Liver (tissue), 9 donors: ENCODE measurements around the gene PTPRN2. TPM values are rescaled to one million over a fixed set of nuclear protein-coding genes. Genes with fewer than 3 reads are reported as not detected.

Experiments used
- DNase-seq: peaks from one replicate; pipeline ENCODE4 v3.0.0-alpha.2; 2017; ENCODE audit warnings: low spot score
- H3K27ac ChIP-seq, 2 donors: one replicate each; pipeline ENCODE4 v1.7.0; 2013; ENCODE audit warnings: inconsistent platforms in 2 of 2, low read length in 2 of 2, control low read depth in 1 of 2, low read depth in 1 of 2, mild to moderate bottlenecking in 1 of 2
- H3K27me3 ChIP-seq, 4 donors: one replicate each; pipeline versions ENCODE4 v1.6.1 to v1.7.0; 2013; ENCODE audit warnings: low read length in 3 of 4, inconsistent platforms in 1 of 4, mild to moderate bottlenecking in 1 of 4, moderate library complexity in 1 of 4; ENCODE audit not compliant: control insufficient read depth in 4 of 4, insufficient read depth in 4 of 4
- H3K36me3 ChIP-seq, 4 donors: one replicate each; pipeline versions ENCODE4 v1.6.1 to v1.7.0; 2013; ENCODE audit warnings: low read length in 3 of 4, mild to moderate bottlenecking in 3 of 4, low read depth in 1 of 4, moderate library complexity in 1 of 4; ENCODE audit not compliant: control insufficient read depth in 4 of 4, insufficient read depth in 3 of 4
- H3K4me1 ChIP-seq, 4 donors: one replicate each; pipeline versions ENCODE4 v1.6.1 to v1.7.0; 2013; ENCODE audit warnings: low read length in 3 of 4, mild to moderate bottlenecking in 3 of 4, moderate library complexity in 1 of 4; ENCODE audit not compliant: control insufficient read depth in 4 of 4, insufficient read depth in 4 of 4
- H3K4me3 ChIP-seq, 3 donors: one replicate each; pipeline versions ENCODE4 v1.6.1 to v1.7.0; 2013; ENCODE audit warnings: low read length in 3 of 3, control low read depth in 1 of 3, low read depth in 1 of 3, mild to moderate bottlenecking in 1 of 3
- H3K9ac ChIP-seq, 2 donors: one replicate each; pipeline ENCODE4 v1.7.0; 2013; ENCODE audit warnings: low read length in 2 of 2, mild to moderate bottlenecking in 2 of 2, moderate library complexity in 2 of 2, control low read depth in 1 of 2, low read depth in 1 of 2
- H3K9me3 ChIP-seq, 4 donors: one replicate each; pipeline versions ENCODE4 v1.6.1 to v1.7.0; 2013; ENCODE audit warnings: low read length in 3 of 4; ENCODE audit not compliant: control insufficient read depth in 4 of 4
- ATF3 ChIP-seq: IDR thresholded peaks from 2 replicates; pipeline ENCODE4 v1.6.1; 2016; ENCODE audit warnings: antibody characterized with exemption
- CTCF ChIP-seq: fragments of 150-350 bp; IDR thresholded peaks from 2 replicates; pipeline ENCODE4 v1.5.1; 2017; ENCODE audit warnings: improper control_type of control experiment, low read depth, low read length; ENCODE audit not compliant: missing input control
- EGR1 ChIP-seq, 2 donors: IDR thresholded peaks; 2 replicates each; pipeline ENCODE4 v1.6.1; 2016 to 2018; ENCODE audit warnings: antibody characterized with exemption in 2 of 2, low read depth in 2 of 2
- FOXA1 ChIP-seq: IDR thresholded peaks from 2 replicates; pipeline ENCODE4 v1.6.1; 2016; ENCODE audit warnings: antibody characterized with exemption
- FOXA2 ChIP-seq: IDR thresholded peaks from 2 replicates; pipeline ENCODE4 v1.6.1; 2016; ENCODE audit warnings: antibody characterized with exemption
- GABPA ChIP-seq, 2 donors: IDR thresholded peaks in 1 of 2; conservative IDR thresholded peaks in 1 of 2; 2 replicates each; pipeline ENCODE4 v1.6.1; 2016; ENCODE audit warnings: antibody characterized with exemption in 2 of 2, mild to moderate bottlenecking in 1 of 2, moderate library complexity in 1 of 2
- MAX ChIP-seq: IDR thresholded peaks from 2 replicates; pipeline ENCODE4 v1.6.1; 2016; ENCODE audit warnings: antibody characterized with exemption
- NR2F2 ChIP-seq: IDR thresholded peaks from 2 replicates; pipeline ENCODE4 v1.6.1; 2016; ENCODE audit warnings: antibody characterized with exemption
- RAD21 ChIP-seq, 2 donors: IDR thresholded peaks; 2 replicates each; pipeline ENCODE4 v1.6.1; 2016; ENCODE audit warnings: antibody characterized with exemption in 2 of 2, mild to moderate bottlenecking in 2 of 2
- REST ChIP-seq: IDR thresholded peaks from 2 replicates; pipeline ENCODE4 v1.6.1; 2016; ENCODE audit warnings: antibody characterized with exemption, mild to moderate bottlenecking
- RXRA ChIP-seq, 2 donors: IDR thresholded peaks; 2 replicates each; pipeline ENCODE4 v1.6.1; 2017 to 2018; ENCODE audit warnings: antibody characterized with exemption in 2 of 2, mild to moderate bottlenecking in 1 of 2
- SP1 ChIP-seq: IDR thresholded peaks from 2 replicates; pipeline ENCODE4 v1.6.1; 2018; ENCODE audit warnings: antibody characterized with exemption, mild to moderate bottlenecking
- TAF1 ChIP-seq: conservative IDR thresholded peaks from 2 replicates; pipeline ENCODE4 v1.6.1; 2016; ENCODE audit warnings: antibody characterized with exemption, mild to moderate bottlenecking
- YY1 ChIP-seq: IDR thresholded peaks from 2 replicates; pipeline ENCODE4 v1.6.1; 2016; ENCODE audit warnings: antibody characterized with exemption, mild to moderate bottlenecking
- ZBTB33 ChIP-seq: IDR thresholded peaks from 2 replicates; pipeline ENCODE4 v1.6.1; 2016; ENCODE audit warnings: antibody characterized with exemption
- WGBS: extraction: QIAGEN DNeasy Blood & Tissue Kit; methylation state at CpG from one replicate; pipeline ENCODE4 v1.1.7; 2013; 5-methylcytosine and 5-hydroxymethylcytosine counted together
- polyA plus RNA-seq, 2 donors: library from polyadenylated mRNA; stranded (reverse) in 1 of 2; unstranded in 1 of 2; fragments of 200-250 nt in 1 of 2; fragments of >200 nt in 1 of 2; fragmentation: Nextera tagmentation in 1 of 2; extraction: Ambion mirVana in 1 of 2; gene quantifications; one replicate each; pipeline versions ENCODE4 v1.2.1 to v1.2.3, GENCODE V29; 2013 to 2015
- total RNA-seq, 2 donors: library from RNA; depleted of rRNA; stranded (reverse); fragments of >200 nt; gene quantifications; one replicate each; pipeline ENCODE4 v1.2.3, GENCODE V29; 2014
- donor health status: healthy.
- donor health status: healthy.
- donor health status: healthy.
- donor health status: healthy.
- donor health status: healthy.

Gene PTPRN2
- total and polyA plus RNA-seq, 4 donors: 0.75 to 1.9 (median 1.1) TPM

DNA sequence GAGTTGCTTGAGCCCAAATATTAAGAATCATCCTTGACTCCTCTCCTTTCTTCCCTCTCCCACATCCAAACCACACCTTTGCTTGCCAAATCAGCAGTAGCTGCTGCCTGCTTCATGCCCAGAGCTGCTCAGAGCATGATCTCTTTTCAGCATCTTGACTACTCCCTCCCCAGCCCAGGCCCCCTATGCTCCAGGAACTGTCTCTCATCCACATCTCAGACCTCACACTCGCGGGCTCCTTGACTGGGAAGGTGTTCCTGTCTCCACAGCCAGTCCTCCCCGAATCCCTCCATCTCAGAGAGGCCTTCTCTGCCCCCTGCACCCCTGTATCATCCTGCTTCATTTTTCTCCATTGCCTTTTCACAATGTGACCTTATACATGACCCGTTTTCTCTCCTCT lies 1093.8 kb downstream of the PTPRN2 start:
- TF ChIP-seq YY1 (no peak), MAX (no peak), FOXA2 (no peak), RAD21 (IDR thresholded peaks at IDR 0.05) (no peak), SP1 (no peak), TAF1 (no peak), FOXA1 (no peak), RXRA (IDR thresholded peaks at IDR 0.05) (no peak), CTCF (no peak), GABPA (IDR thresholded peaks at IDR 0.05 in 1 of 2, conservative IDR thresholded peaks at IDR 0.05 in 1 of 2) (no peak), ZBTB33 (no peak), ATF3 (no peak), REST (no peak), EGR1 (IDR thresholded peaks at IDR 0.05; ENCODE audit: low read depth in 2 of 2) (no peak)
- Histone ChIP-seq H3K4me1 (no peaks in the 10 kb centered on the region), H3K36me3 (no peaks in the 10 kb centered on the region), H3K27me3 (no peaks in the 10 kb centered on the region), H3K4me3 (no peak overlapping the region), H3K27ac (no peak overlapping the region), H3K9me3 (no peaks in the 10 kb centered on the region), H3K9ac (no peak overlapping the region)
- 74% methylated on average over 4 of the region's 4 CpGs for WGBS
- DNase-seq: no peak

- Histone ChIP-seq H3K4me1 (no peaks in the 10 kb centered on the region), H3K9me3 (no peaks in the 10 kb centered on the region), H3K36me3 (no peaks in the 10 kb centered on the region), H3K4me3 (no peak overlapping the region), H3K27ac (no peak overlapping the region), H3K9ac (no peak overlapping the region), H3K27me3 (no peaks in the 10 kb centered on the region)
- no peak for DNase-seq
- TF ChIP-seq RAD21 (IDR thresholded peaks at IDR 0.05): no peak
- no peak for TF ChIP-seq EGR1 (IDR thresholded peaks at IDR 0.05; ENCODE audit: low read depth in 2 of 2)
- no peak for TF ChIP-seq NR2F2
- no peak for TF ChIP-seq MAX
- no peak for TF ChIP-seq YY1
- no peak for TF ChIP-seq FOXA2
- TF ChIP-seq REST: no peak
- WGBS: 54% methylated on average over 5 of the region's 5 CpGs
Observed at GRCh38 chr7:157493017-157493416, 1094.6 kb downstream of the PTPRN2 start.
